NT2/D1 (cell line): ENCODE data around the gene COPE.

Source experiments
- SUZ12 ChIP-seq: IDR thresholded peaks from 2 replicates; pipeline ENCODE4 v1.6.1; 2011; ENCODE audit not compliant: insufficient read length, insufficient read depth; ENCODE audit errors: extremely low read depth
- YY1 ChIP-seq: IDR thresholded peaks from 2 replicates; pipeline ENCODE4 v1.6.1; 2011; ENCODE audit not compliant: insufficient read length, insufficient read depth
- ZNF274 ChIP-seq: IDR thresholded peaks from 2 replicates; pipeline ENCODE4 v1.6.1; 2011; ENCODE audit warnings: mild to moderate bottlenecking, low read depth, low read length

DNA sequence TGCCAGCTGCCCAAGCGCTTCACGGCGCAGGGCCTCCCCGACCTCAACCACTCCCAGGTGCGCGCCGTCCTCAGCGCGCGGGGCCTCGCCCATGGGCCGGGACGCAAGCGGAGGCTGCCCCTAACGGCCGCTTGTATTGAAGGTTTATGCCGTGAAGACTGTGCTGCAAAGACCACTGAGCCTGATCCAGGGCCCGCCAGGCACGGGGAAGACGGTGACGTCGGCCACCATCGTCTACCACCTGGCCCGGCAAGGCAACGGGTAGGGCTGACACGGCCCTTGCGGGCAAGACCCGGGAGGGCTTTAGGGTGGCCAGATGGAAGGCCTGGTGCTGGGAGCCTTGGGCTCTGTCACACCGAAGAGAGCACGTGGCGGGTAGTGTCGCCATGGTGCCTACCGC, 64.2 kb downstream of the COPE start:
- TF ChIP-seq YY1 (no peak), ZNF274 (no peak), SUZ12 (no peak)
